Endothelial cell of umbilical vein (primary cell): ENCODE results near the gene ARV1.

Experiments
- CTCF ChIP-seq, 2 donors: IDR thresholded peaks; 1 replicate in 1 of 2; 2 replicates in 1 of 2; pipeline ENCODE4 v1.5.1; 2011; ENCODE audit warnings: low read length in 2 of 2, mild to moderate bottlenecking in 2 of 2, moderate library complexity in 2 of 2, control low read depth in 1 of 2, inconsistent platforms in 1 of 2, low read depth in 1 of 2; ENCODE audit not compliant: insufficient read depth in 1 of 2; ENCODE audit errors: extremely low read depth in 1 of 2
- EZH2 ChIP-seq: IDR thresholded peaks from 2 replicates; pipeline ENCODE4 v1.6.1; 2012; ENCODE audit warnings: borderline replicate concordance, low read depth, mild to moderate bottlenecking, moderate library complexity, low read length, inconsistent platforms; ENCODE audit not compliant: severe bottlenecking
- MAX ChIP-seq: IDR thresholded peaks from 2 replicates; pipeline ENCODE4 v1.6.1; 2011; ENCODE audit not compliant: insufficient read depth, insufficient read length
- MYC ChIP-seq: IDR thresholded peaks from one replicate; pipeline ENCODE4 v1.6.1; 2011; ENCODE audit warnings: mild to moderate bottlenecking, low read depth, low read length
- POLR2A ChIP-seq: IDR thresholded peaks from 2 replicates; pipeline ENCODE4 v1.6.1; 2012; ENCODE audit warnings: low read depth, mild to moderate bottlenecking, control low read depth, low read length
- POLR2AphosphoS5 ChIP-seq: IDR thresholded peaks from 2 replicates; pipeline ENCODE4 v1.6.1; 2012; ENCODE audit warnings: low read depth, mild to moderate bottlenecking, control low read depth, low read length, moderate library complexity; ENCODE audit not compliant: insufficient read depth

GRCh38 chr1:230978491-230979388 is at the start of gene ARV1, which contains the start of gene TTC13:
- TF ChIP-seq MAX (peak; percentile 6), POLR2AphosphoS5 (peak; percentile 71), CTCF (IDR thresholded peaks at IDR 0.05; ENCODE audit: extremely low read depth in 1 of 2, insufficient read depth in 1 of 2, low read depth in 1 of 2, low read length in 2 of 2) (peak; percentile 5 to 29), POLR2A (peak; percentile 88), MYC (no peak), EZH2 (no peak)
